Mesendoderm (in vitro differentiated cells): ENCODE measurements around the gene SETD6.

Experiments used
- DNase-seq: peaks from one replicate; pipeline ENCODE4 v3.0.0; 2013
- H2AK5ac ChIP-seq: 2 replicates; pipeline ENCODE4 v1.6.1; 2013; ENCODE audit warnings: low read length, inconsistent platforms
- H2BK120ac ChIP-seq: 2 replicates; pipeline ENCODE4 v1.6.1; 2013; ENCODE audit warnings: low read depth, mild to moderate bottlenecking, low read length, moderate library complexity, mixed read lengths
- H2BK15ac ChIP-seq: replicated peaks from 2 replicates; pipeline ENCODE4 v1.6.1; 2013; ENCODE audit warnings: low read depth, mild to moderate bottlenecking, moderate library complexity
- H2BK5ac ChIP-seq: 2 replicates; pipeline ENCODE4 v1.6.1; 2013; ENCODE audit warnings: low read length, inconsistent platforms
- H3K18ac ChIP-seq: 2 replicates; pipeline ENCODE4 v1.6.1; 2013; ENCODE audit warnings: mild to moderate bottlenecking, low read length, mixed read lengths
- H3K23ac ChIP-seq: one replicate; pipeline ENCODE4 v1.6.1; 2013; ENCODE audit warnings: low read length
- H3K27ac ChIP-seq: 2 replicates; pipeline ENCODE4 v1.5.1; 2013; ENCODE audit warnings: low read depth, mild to moderate bottlenecking, inconsistent platforms, low read length, moderate library complexity
- H3K27me3 ChIP-seq: 2 replicates; pipeline ENCODE4 v1.6.1; 2013; ENCODE audit warnings: low read length, control low read depth, mild to moderate bottlenecking, inconsistent platforms; ENCODE audit not compliant: insufficient read depth, poor library complexity
- H3K36me3 ChIP-seq: 2 replicates; pipeline ENCODE4 v1.6.1; 2013; ENCODE audit warnings: low read length, inconsistent platforms; ENCODE audit not compliant: control insufficient read depth, insufficient read depth
- H3K4ac ChIP-seq: one replicate; pipeline ENCODE4 v1.6.1; 2013; ENCODE audit warnings: low read depth, mild to moderate bottlenecking, low read length, moderate library complexity
- H3K4me1 ChIP-seq: 2 replicates; pipeline ENCODE4 v1.6.1; 2013; ENCODE audit warnings: low read depth, low read length, inconsistent platforms; ENCODE audit not compliant: control insufficient read depth
- H3K4me2 ChIP-seq: 2 replicates; pipeline ENCODE4 v1.6.1; 2013; ENCODE audit warnings: low read length
- H3K4me3 ChIP-seq: 2 replicates; pipeline ENCODE4 v1.5.1; 2013; ENCODE audit warnings: mild to moderate bottlenecking, low read length
- H3K56ac ChIP-seq: one replicate; pipeline ENCODE4 v1.6.1; 2013; ENCODE audit warnings: low read length
- H3K79me1 ChIP-seq: 2 replicates; pipeline ENCODE4 v1.6.1; 2013; ENCODE audit warnings: low read length, inconsistent platforms
- H3K79me2 ChIP-seq: 2 replicates; pipeline ENCODE4 v1.6.1; 2013; ENCODE audit warnings: mild to moderate bottlenecking, low read length; ENCODE audit not compliant: control insufficient read depth, insufficient read depth
- H3K9ac ChIP-seq: 2 replicates; pipeline ENCODE4 v1.6.1; 2013; ENCODE audit warnings: low read length, inconsistent platforms
- H4K5ac ChIP-seq: one replicate; pipeline ENCODE4 v1.6.1; 2013; ENCODE audit warnings: low read length
- H4K8ac ChIP-seq: one replicate; pipeline ENCODE4 v1.6.1; 2013; ENCODE audit warnings: low read depth, mild to moderate bottlenecking, control low read depth, low read length, moderate library complexity
- WGBS: extraction: QIAGEN DNeasy Blood & Tissue Kit; methylation state at CpG from one replicate; pipeline ENCODE4 v1.1.7; 2013; ENCODE audit warnings: low lambda C conversion rate, missing lambda C conversion rate; ENCODE audit not compliant: insufficient coverage; ENCODE audit errors: extremely low coverage; 5-methylcytosine and 5-hydroxymethylcytosine counted together

The SETD6 gene

DNA sequence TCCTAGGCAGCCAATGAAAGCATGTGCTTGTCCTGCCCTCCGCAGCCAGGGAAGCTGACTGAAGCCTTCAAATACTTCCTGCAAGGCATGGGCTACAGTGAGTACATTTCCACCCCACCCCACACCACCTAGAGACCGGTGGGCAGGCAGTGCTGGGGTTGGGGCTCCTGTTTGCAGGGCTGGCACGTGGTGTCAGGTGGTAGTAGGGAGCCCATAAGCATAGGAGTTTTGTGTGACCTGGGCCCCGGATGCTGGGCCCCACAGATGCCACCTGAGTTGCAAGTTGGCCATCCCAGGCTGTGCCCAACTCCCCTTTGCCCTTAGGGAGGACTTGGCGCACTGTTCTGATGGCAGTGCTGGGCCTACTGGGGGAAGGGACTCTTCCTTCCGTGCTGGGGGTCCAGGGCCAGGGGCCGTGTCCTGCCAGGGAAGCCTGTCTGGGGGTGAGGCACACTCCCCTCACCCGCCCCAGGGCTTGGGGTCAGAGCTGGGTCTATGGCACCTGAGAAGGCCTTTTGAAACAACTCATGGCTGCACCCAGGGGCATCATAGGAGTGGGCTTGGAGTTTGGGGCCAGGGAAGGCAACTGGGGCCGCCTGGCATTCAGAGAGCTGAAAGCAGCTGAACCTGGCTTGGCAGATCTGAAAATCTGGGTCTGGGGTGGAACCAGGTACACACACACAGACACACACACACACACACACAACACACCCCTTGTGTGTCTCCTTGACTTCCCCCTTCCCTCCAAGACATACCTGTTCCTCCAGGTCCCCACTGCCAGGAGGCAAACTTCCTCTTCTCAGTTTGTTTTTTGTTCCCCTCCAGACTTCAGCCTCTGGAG is 5.8 kb upstream of the SETD6 start:
- Histone ChIP-seq H3K27me3 (no peaks in the 10 kb centered on the region), H3K4me2 (no peak overlapping the region), H2BK15ac (no peak overlapping the region), H3K23ac (no peak overlapping the region), H3K79me1 (no peaks in the 10 kb centered on the region), H3K18ac (no peak overlapping the region), H3K36me3 (no peaks in the 10 kb centered on the region), H3K9ac (no peak overlapping the region), H2AK5ac (no peak overlapping the region), H3K56ac (no peak overlapping the region), H3K79me2 (no peaks in the 10 kb centered on the region), H4K8ac (no peak overlapping the region), H2BK120ac (no peak overlapping the region), H3K4me1 (no peaks in the 10 kb centered on the region), H2BK5ac (no peak overlapping the region), H3K4me3 (no peak overlapping the region), H3K27ac (no peak overlapping the region), H3K4ac (no peak overlapping the region), H4K5ac (no peak overlapping the region)
- no CpG with 5 or more reads among the region's 9 CpGs for WGBS
- no peak for DNase-seq

DNA sequence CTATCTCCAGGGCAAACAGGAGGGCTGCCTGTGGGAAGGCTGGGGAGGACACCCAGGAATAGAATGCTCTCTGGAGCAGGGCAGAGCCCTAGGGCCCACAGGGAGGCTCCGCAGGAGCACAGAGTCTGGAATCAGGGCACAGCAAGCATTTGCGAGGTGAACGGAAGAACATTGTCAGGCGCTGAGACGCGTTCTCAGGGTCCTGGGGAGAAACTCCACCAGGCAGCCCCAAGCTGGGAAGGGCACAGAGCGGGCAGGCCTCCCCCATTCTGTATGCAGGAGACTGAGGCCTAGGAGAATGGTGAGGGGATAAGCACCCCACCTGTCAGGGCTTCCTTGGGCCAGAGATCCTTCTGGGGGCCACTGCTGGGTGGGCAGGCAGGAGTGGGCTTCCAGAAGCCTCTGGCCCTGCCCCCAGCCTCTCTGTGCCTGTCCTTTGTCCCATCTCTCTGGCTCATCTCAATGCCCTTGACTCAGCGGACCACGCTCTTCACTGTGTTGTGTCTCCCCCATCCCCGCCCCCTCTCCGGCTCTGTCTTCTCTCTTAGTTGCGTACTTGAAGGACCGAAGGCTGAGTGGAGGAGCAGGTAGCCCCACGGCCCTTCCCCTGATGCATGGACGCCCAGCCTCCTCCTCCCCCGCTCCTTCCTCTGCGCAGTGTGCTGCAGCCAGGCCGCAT is 5.1 kb upstream of the SETD6 start:
- no peak overlapping the region for H3K9ac ChIP-seq
- H4K8ac ChIP-seq: no peak overlapping the region
- no peak overlapping the region for H2AK5ac ChIP-seq
- no peak overlapping the region for H3K23ac ChIP-seq
- H4K5ac ChIP-seq: no peak overlapping the region
- H2BK15ac ChIP-seq: no peak overlapping the region
- H3K79me1 ChIP-seq: peaks cover 2% of the 10 kb centered on the region
- no peak overlapping the region for H2BK120ac ChIP-seq
- H3K56ac ChIP-seq: no peak overlapping the region
- no peak overlapping the region for H3K4me2 ChIP-seq
- H3K27me3 ChIP-seq: no peaks in the 10 kb centered on the region
- H3K18ac ChIP-seq: no peak overlapping the region
- H3K36me3 ChIP-seq: no peaks in the 10 kb centered on the region
- H3K4me1 ChIP-seq: no peaks in the 10 kb centered on the region
- WGBS: no CpG with 5 or more reads among the region's 18 CpGs
- H3K4ac ChIP-seq: no peak overlapping the region
- peaks cover 2% of the 10 kb centered on the region for H3K79me2 ChIP-seq
- H3K27ac ChIP-seq: no peak overlapping the region
- H3K4me3 ChIP-seq: no peak overlapping the region
- H2BK5ac ChIP-seq: no peak overlapping the region
- no peak for DNase-seq

DNA sequence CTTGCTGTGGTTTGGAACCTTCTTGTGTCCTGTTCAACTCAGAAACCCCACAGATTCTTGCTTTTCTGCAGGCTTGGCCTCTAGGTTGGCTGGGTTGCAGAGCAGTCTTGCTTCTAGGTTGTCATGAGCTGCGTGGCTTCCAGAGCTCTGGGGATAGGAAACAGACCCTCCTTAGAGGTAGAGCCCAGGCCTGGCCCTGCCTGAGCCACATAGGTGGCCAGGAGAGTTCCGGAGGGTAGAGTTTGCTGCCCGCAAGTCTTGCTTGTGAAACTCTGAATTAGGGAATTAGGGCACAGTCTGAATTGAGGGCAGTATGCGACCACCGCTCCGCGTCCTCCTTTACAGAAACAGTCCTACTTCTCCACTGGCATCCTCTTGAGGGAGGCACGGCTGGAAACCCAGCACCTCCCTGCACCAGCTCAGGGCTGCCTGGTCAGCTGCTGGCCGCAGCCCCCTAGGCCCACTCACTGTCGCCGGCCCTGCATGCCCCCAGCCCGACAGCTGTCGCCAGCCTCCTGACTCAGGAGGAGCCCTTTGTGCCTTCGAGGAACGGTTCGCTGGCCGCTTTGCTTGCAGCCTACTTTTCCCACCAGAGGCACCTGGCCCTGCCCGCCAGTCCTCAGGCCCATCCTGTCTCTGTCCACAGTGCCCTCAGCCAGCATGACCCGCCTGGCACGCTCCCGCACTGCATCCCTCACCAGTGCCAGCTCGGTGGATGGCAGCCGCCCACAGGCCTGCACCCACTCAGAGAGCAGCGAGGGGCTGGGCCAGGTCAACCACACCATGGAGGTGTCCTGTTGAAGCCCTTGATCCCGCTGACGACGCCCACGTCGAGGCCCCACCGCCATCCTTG is 4.3 kb upstream of the SETD6 start:
- Histone ChIP-seq H3K4me2 (no peak overlapping the region), H3K56ac (no peak overlapping the region), H4K5ac (no peak overlapping the region), H3K18ac (no peak overlapping the region), H2BK5ac (no peak overlapping the region), H4K8ac (no peak overlapping the region), H3K79me1 (peaks cover 2% of the 10 kb centered on the region), H2BK120ac (no peak overlapping the region), H3K23ac (no peak overlapping the region), H3K4ac (no peak overlapping the region), H3K9ac (no peak overlapping the region), H3K36me3 (no peaks in the 10 kb centered on the region), H3K4me3 (no peak overlapping the region), H2BK15ac (no peak overlapping the region), H3K27me3 (no peaks in the 10 kb centered on the region), H3K79me2 (peaks cover 2% of the 10 kb centered on the region), H3K27ac (no peak overlapping the region), H2AK5ac (no peak overlapping the region), H3K4me1 (no peaks in the 10 kb centered on the region)
- no peak for DNase-seq
- no CpG with 5 or more reads among the region's 30 CpGs for WGBS

DNA sequence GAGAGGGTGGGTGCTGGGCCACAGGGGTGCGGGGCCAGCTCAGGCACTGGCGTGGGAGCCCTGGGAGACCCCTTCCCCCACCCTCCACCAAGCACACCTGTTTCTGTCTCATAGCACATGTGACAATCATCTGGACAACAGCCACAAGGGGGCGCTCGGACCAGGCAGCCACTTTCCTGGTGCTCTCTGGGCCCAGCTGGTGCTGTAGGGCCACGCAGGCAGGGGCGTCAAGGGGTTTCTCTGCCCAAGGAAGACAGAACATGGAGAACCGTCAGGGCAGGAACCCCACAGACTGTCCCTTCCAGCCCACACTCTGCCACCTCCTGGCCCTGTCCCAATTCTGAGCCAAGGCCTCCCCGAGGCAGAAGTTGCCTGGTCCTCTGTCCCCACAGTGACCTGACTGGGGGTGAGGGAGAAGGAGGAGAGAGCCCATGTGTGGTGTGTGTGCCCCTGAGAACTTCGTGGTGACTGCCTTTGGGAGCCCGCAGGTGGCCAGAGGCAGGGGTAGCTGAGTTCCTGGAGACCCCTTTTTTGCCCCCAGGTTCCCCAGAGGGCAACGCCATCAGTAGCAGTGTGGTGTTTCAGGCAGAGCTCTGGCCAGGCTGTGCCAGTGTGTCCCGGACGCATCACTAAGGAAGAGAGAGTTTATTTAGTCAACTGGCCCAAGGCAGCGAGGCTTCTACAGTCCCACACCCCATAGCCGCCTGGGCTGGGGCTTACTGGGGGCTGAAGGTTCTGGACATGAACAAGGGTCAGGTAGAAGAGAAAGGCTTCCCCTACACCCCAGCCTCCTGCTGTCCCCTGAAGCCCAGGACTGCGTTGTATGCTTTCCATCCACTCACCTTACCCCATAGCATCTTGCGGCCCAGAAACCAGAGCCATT is 3.1 kb upstream of the SETD6 start:
- H3K56ac ChIP-seq: no peak overlapping the region
- no CpG with 5 or more reads among the region's 17 CpGs for WGBS
- no peak overlapping the region for H2BK5ac ChIP-seq
- no peak overlapping the region for H3K4me3 ChIP-seq
- no peak overlapping the region for H3K23ac ChIP-seq
- no peak overlapping the region for H3K4me2 ChIP-seq
- peaks cover 3% of the 10 kb centered on the region for H3K36me3 ChIP-seq
- H3K4ac ChIP-seq: no peak overlapping the region
- DNase-seq: peak; percentile 86
- no peak overlapping the region for H3K27ac ChIP-seq
- H4K8ac ChIP-seq: no peak overlapping the region
- no peak overlapping the region for H3K9ac ChIP-seq
- H3K27me3 ChIP-seq: no peaks in the 10 kb centered on the region
- no peak overlapping the region for H2BK15ac ChIP-seq
- no peak overlapping the region for H2BK120ac ChIP-seq
- peaks cover 4% of the 10 kb centered on the region for H3K79me2 ChIP-seq
- no peak overlapping the region for H3K18ac ChIP-seq
- no peaks in the 10 kb centered on the region for H3K4me1 ChIP-seq
- H3K79me1 ChIP-seq: peaks cover 6% of the 10 kb centered on the region
- H2AK5ac ChIP-seq: no peak overlapping the region
- no peak overlapping the region for H4K5ac ChIP-seq

DNA sequence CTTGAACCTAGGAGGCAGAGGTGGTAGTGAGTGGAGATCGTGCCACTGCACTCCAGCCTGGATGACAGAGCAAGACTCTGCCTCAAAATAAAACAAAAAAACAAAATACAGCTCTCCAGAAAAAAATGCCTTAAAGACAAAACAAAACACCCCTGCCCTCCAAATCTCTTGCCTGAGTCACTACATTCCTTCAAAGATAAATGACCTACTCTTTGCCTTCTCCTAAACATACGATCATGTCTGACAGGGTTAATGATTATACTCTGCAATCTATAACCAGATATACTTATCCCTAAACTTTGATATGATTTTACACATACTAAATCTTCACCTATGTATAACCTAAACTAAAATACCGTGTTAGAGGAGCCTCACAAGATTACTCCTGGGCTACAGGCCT is 1.4 kb upstream of the SETD6 start:
- DNase-seq: no peak
- no peak overlapping the region for H3K23ac ChIP-seq
- H2BK5ac ChIP-seq: no peak overlapping the region
- no peak overlapping the region for H3K9ac ChIP-seq
- H3K27ac ChIP-seq: no peak overlapping the region
- WGBS: no CpG with 5 or more reads among the region's 3 CpGs
- peaks cover 12% of the 10 kb centered on the region for H3K36me3 ChIP-seq
- H4K8ac ChIP-seq: no peak overlapping the region
- H2BK15ac ChIP-seq: no peak overlapping the region
- no peaks in the 10 kb centered on the region for H3K27me3 ChIP-seq
- H3K79me1 ChIP-seq: peaks cover 10% of the 10 kb centered on the region
- no peak overlapping the region for H4K5ac ChIP-seq
- no peak overlapping the region for H3K18ac ChIP-seq
- no peak overlapping the region for H3K4ac ChIP-seq
- no peak overlapping the region for H2BK120ac ChIP-seq
- no peak overlapping the region for H3K4me3 ChIP-seq
- H3K79me2 ChIP-seq: peaks cover 6% of the 10 kb centered on the region
- H2AK5ac ChIP-seq: no peak overlapping the region
- H3K4me2 ChIP-seq: no peak overlapping the region
- no peaks in the 10 kb centered on the region for H3K4me1 ChIP-seq
- H3K56ac ChIP-seq: no peak overlapping the region
